Tibial nerve (tissue), 3 donors: ENCODE data around the gene CTRB2.

ENCODE experiments used
- POLR2A ChIP-seq, 2 donors: fragments of 450-650 bp; IDR thresholded peaks; one replicate each; pipeline ENCODE4 v1.6.1; 2017; ENCODE audit warnings: antibody characterized with exemption in 2 of 2, mild to moderate bottlenecking in 2 of 2, moderate library complexity in 2 of 2
- TF ChIP-seq, protein P1 (sequence below), 5 experiments: fragments of 200-600 bp in 3 of 5; fragments of 450-650 bp in 2 of 5; sonication (generic) in 3 of 5; IDR thresholded peaks; one replicate each; pipeline ENCODE4 v1.5.1; 2016 to 2019; ENCODE audit warnings: antibody characterized with exemption in 5 of 5, mild to moderate bottlenecking in 3 of 5, moderate library complexity in 2 of 5

DNA sequence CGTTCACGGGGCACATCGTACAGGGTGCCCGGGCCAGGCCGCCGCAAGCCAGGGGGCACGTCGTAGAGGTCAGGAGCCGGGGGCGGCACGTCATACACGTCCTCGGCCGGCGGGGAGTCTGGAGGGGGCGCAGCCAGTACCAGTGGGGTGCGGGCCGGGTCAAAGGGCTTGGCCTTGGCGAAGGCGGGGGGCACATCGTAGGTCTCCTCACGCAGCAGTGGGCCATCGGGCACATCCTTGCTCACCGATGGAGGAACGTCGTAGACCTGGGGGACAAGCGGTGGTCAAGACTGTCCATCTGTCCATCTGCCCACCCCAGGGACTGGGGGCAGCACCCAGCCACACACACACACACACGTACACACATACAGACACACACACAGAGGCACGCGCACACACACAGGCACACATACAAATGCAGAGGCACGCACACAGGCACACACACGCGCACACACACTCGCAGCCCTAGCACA, 28.8 kb upstream of the CTRB2 start:
- TF ChIP-seq, protein P1, sequence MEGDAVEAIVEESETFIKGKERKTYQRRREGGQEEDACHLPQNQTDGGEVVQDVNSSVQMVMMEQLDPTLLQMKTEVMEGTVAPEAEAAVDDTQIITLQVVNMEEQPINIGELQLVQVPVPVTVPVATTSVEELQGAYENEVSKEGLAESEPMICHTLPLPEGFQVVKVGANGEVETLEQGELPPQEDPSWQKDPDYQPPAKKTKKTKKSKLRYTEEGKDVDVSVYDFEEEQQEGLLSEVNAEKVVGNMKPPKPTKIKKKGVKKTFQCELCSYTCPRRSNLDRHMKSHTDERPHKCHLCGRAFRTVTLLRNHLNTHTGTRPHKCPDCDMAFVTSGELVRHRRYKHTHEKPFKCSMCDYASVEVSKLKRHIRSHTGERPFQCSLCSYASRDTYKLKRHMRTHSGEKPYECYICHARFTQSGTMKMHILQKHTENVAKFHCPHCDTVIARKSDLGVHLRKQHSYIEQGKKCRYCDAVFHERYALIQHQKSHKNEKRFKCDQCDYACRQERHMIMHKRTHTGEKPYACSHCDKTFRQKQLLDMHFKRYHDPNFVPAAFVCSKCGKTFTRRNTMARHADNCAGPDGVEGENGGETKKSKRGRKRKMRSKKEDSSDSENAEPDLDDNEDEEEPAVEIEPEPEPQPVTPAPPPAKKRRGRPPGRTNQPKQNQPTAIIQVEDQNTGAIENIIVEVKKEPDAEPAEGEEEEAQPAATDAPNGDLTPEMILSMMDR (IDR thresholded peaks at IDR 0.05) = no peak
- no peak for TF ChIP-seq POLR2A (IDR thresholded peaks at IDR 0.05)
